Stimulated activated CD8-positive, alpha-beta memory T cell treated with anti-CD3 and anti-CD28 coated beads, Interleukin-15, amount 100 ng/mL, for 1 hour (primary cell): Measurements from ENCODE around the gene ERICH6B.

ENCODE experiments used
- DNase-seq: peaks from one replicate; pipeline ENCODE4 v3.0.0-alpha.2; 2020; ENCODE audit warnings: low read depth

ERICH6B gene

GRCh38 chr13:45496942-45497341, 118.6 kb downstream of the ERICH6B start:
- DNase-seq, result no peak

- DNase-seq, result no peak
Measured at GRCh38 chr13:45492538-45492937, 123.0 kb downstream of the ERICH6B start.
